Right cardiac atrium (tissue), 5 donors: ENCODE measurements around the gene ST13. TPM values are rescaled to one million over a fixed set of nuclear protein-coding genes. Genes with fewer than 3 reads are reported as not detected.
"Not testable (repeated sequence)": the region's sequence is repeated elsewhere in the genome, so short reads cannot be mapped to it uniquely, and the experiment has no call there.

Experiments
- ATAC-seq, 2 donors: fragments of 200-7000 bp; cut with Tn5 transposase; one replicate each; pipeline versions ENCODE4 v1.8.0 to v1.9.1; 2020; ENCODE audit warnings: moderate library complexity in 2 of 2, mild to moderate bottlenecking in 1 of 2
- DNase-seq, 3 donors: peaks; one replicate each; pipeline ENCODE4 v3.0.0-alpha.2; 2020
- H3K27ac ChIP-seq: one replicate; pipeline ENCODE4 v1.5.1; 2013; ENCODE audit warnings: mild to moderate bottlenecking, low read length, control low read depth, moderate library complexity
- H3K27me3 ChIP-seq: one replicate; pipeline ENCODE4 v1.6.1; 2013; ENCODE audit not compliant: control insufficient read depth, insufficient read depth
- H3K4me1 ChIP-seq: one replicate; pipeline ENCODE4 v1.6.1; 2013; ENCODE audit warnings: low read length; ENCODE audit not compliant: control insufficient read depth, insufficient read depth
- H3K4me3 ChIP-seq: one replicate; pipeline ENCODE4 v1.5.1; 2013; ENCODE audit warnings: low read length, control low read depth
- H3K9me3 ChIP-seq: one replicate; pipeline ENCODE4 v1.6.1; 2013; ENCODE audit warnings: low read length; ENCODE audit not compliant: control insufficient read depth
- WGBS: extraction: QIAGEN DNeasy Blood & Tissue Kit; methylation state at CpG from one replicate; pipeline ENCODE4 v1.1.7; 2013; 5-methylcytosine and 5-hydroxymethylcytosine counted together
- intact Hi-C, 4 donors: fragments of 100-400 bp; cut with DNase I; formaldehyde crosslinking; loops; one replicate each; pipeline versions ENCODE4 v1.11.0 to v1.14.0; 2022 to 2023
- microRNA-seq, 2 donors: library from miRNA; unstranded; fragments of <30 nt; microRNA quantifications; one replicate each; pipeline ENCODE4 v1.2.0, GENCODE V29; 2020 to 2021
- polyA plus RNA-seq: library from polyadenylated mRNA; stranded (reverse); fragments of 200-250 nt; gene quantifications from one replicate; pipeline ENCODE4 v1.2.3, GENCODE V29; 2013
- total RNA-seq, 4 donors: library from RNA; stranded (reverse); fragmentation: NEBNext Ultra II Directional; extraction: Animal tissue kit (Norgen Biotek cat#: 25700); gene quantifications; one replicate each; pipeline ENCODE4 v1.2.1, GENCODE V29; 2021
- donor health status: healthy with polysubstance abuse.
- donor health status: DM: no; HTN: yes; CAD: no.
- donor health status: DM: no; HTN: no; CAD: no.
- donor health status: DM: no; HTN: yes; CAD: no; lungs with severe emphysema.
- donor health status: DM: yes; HTN: yes; CAD: no.

ST13 gene
- total and polyA plus RNA-seq, 5 donors, result 71.1 to 223 (median 191) TPM

- H3K27ac ChIP-seq, H3K9me3 ChIP-seq, ATAC-seq, H3K4me1 ChIP-seq, H3K4me3 ChIP-seq, intact Hi-C loops, DNase-seq, H3K27me3 ChIP-seq: not testable (repeated sequence)
- WGBS, result 95% methylated on average over 14 of the region's 14 CpGs
These were observed 74.7 kb downstream of the ST13 start for GRCh38 chr22:40781749-40782148.

Small RNA genes lying within 50 kb of the gene (microRNA-seq; reads per million reads assigned to microRNA genes)
- 0 to 0.84 reads per million in 2 donors for gene MIR4766

Other genes starting within 250 kb of the ST13 start
- gene MRTFA, start 219.9 kb downstream of the ST13 start, total RNA-seq, result 10 to 100 TPM; 29.3 to 40.2 (median 31.8) TPM
- gene MRTFA, start 219.9 kb downstream of the ST13 start, polyA plus RNA-seq, result 22.2 TPM
- 1 to 10 TPM; 1.3 to 3.2 (median 2.1) TPM for gene MCHR1, start 177.2 kb downstream of the ST13 start, total RNA-seq
- gene MCHR1, start 177.2 kb downstream of the ST13 start, polyA plus RNA-seq, result 2.0 TPM
- 1 to 10 TPM; 4.2 to 7.5 (median 4.9) TPM for gene SLC25A17, start 37.3 kb downstream of the ST13 start, total RNA-seq
- gene SLC25A17, start 37.3 kb downstream of the ST13 start, polyA plus RNA-seq, result 3.7 TPM
- 10 to 100 TPM; 17.3 to 25.6 (median 22.2) TPM for gene XPNPEP3, start 509 bp upstream of the ST13 start, total RNA-seq
- gene XPNPEP3, start 509 bp upstream of the ST13 start, polyA plus RNA-seq, result 7.1 TPM
- gene DNAJB7, start 5.5 kb upstream of the ST13 start, total RNA-seq, result not detected
- gene DNAJB7, start 5.5 kb upstream of the ST13 start, polyA plus RNA-seq, result not detected
- gene RBX1, start 94.7 kb upstream of the ST13 start, total RNA-seq, result 10 to 100 TPM; 52.6 to 65.6 (median 58.2) TPM
- gene RBX1, start 94.7 kb upstream of the ST13 start, polyA plus RNA-seq, result 102 TPM
- gene EP300, start 236.0 kb upstream of the ST13 start, total RNA-seq, result 10 to 100 TPM; 25.6 to 38.0 (median 35.5) TPM
- gene EP300, start 236.0 kb upstream of the ST13 start, polyA plus RNA-seq, result 13.2 TPM